Mesangial cell (primary cell): Measurements from ENCODE around the gene KLF11. TPM values are rescaled to one million over a fixed set of nuclear protein-coding genes. Genes with fewer than 3 reads are reported as not detected.

Experiments used
- total RNA-seq: library from RNA; depleted of rRNA; stranded (reverse); fragments of >200 nt; gene quantifications from 2 replicates; pipeline ENCODE4 v1.2.3, GENCODE V29; 2015

KLF11 gene
- 6.7 and 18.5 TPM in 2 replicates for total RNA-seq

DNA sequence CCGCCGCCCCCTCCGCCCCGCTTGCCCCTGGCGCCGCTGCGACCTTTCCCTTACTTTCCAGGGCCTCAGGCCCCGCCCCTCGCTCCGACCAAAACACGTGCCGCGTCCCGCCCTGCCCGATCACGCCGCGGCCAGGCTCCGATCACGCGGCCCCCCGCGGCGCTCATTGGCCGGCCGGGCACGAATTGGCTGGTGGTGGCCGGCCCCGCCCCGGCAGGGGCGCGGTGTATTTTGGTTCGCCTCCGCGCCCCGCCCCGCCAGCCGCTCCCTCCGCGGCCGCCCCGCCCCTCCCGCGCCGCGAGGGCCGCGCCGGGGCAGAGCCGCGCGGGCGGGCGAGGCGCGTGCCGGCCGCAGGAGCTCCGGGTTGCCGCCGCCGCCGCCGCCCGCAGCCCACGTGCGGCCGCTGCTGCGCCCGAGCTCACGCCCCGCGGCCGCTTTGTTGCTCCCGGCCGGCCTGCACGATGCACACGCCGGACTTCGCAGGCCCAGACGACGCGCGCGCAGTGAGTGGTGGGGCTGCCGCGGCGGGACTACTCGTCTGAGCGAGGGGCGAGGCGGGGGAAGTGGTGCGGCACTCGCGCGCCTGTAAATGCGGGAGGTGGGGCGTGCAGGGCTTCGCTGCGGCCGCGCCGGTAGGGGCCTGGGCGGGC is at the start of gene KLF11:
TSS of gene KLF11 (plus strand) at position 295 of the 650 bp plus-strand sequence. CDS start at position 462, 167 bp downstream.

GRCh38 chr2:10079870-10080535 is 36.7 kb downstream of the KLF11 start, which contains the start of gene CYS1:
Gene CYS1 (minus strand): TSS chr2:10080411. CDS start chr2:10080223, 188 bp downstream.

Other genes starting within 250 kb of the KLF11 start
- gene TAF1B, start 200.1 kb upstream of the KLF11 start, total RNA-seq: 8.8 and 10.4 TPM in 2 replicates
- 1.1 and 1.5 TPM in 2 replicates for gene GRHL1, start 91.9 kb upstream of the KLF11 start, total RNA-seq
- 3.4 and 16.9 TPM in 2 replicates for gene CYS1, start 36.9 kb downstream of the KLF11 start, total RNA-seq
- gene RRM2, start 79.2 kb downstream of the KLF11 start, total RNA-seq: 10.3 and 215 TPM in 2 replicates